WTC11 (cell line): Measurements from ENCODE around the gene CD68. TPM values are rescaled to one million over a fixed set of nuclear protein-coding genes. Genes with fewer than 3 reads are reported as not detected.
A peak's percentile ranks its signal among the peaks of the same experiment; 100 is the strongest.

Experiments used
- ATAC-seq: fragments of 200-7000 bp; cut with Tn5 transposase; 2 replicates; pipeline ENCODE4 v1.10.0; 2021; ENCODE audit warnings: mild to moderate bottlenecking, moderate library complexity
- CTCF ChIA-PET: fragments of 300-600 bp; sonication (Branson Sonifier 250); formaldehyde crosslinking; loops from one replicate; lab custom pipeline; 2021; ENCODE audit warnings: antibody characterized with exemption; lab: Charles Lee
- POLR2A ChIA-PET: fragments of 350-600 bp; sonication (Branson Sonifier 250); formaldehyde crosslinking; loops from one replicate; lab custom pipeline; 2021; ENCODE audit warnings: antibody characterized with exemption; lab: Charles Lee
- DNase-seq: peaks from one replicate; pipeline ENCODE4 v3.0.0; 2021; ENCODE audit warnings: low spot score
- H3K27ac Mint-ChIP-seq: 2 replicates; pipeline ENCODE4 v1.8.0; 2021; ENCODE audit warnings: mixed read lengths
- H3K27me3 Mint-ChIP-seq: 2 replicates; pipeline ENCODE4 v1.8.0; 2021; ENCODE audit warnings: low read depth, mild to moderate bottlenecking, moderate library complexity, mixed read lengths
- H3K36me3 Mint-ChIP-seq: 2 replicates; pipeline ENCODE4 v1.8.0; 2021; ENCODE audit warnings: mixed read lengths
- H3K4me1 Mint-ChIP-seq: 2 replicates; pipeline ENCODE4 v1.8.0; 2022; ENCODE audit warnings: mixed read lengths
- H3K4me3 Mint-ChIP-seq: 2 replicates; pipeline ENCODE4 v1.8.0; 2021; ENCODE audit warnings: mild to moderate bottlenecking, moderate library complexity, mixed read lengths
- H3K9me3 Mint-ChIP-seq: 2 replicates; pipeline ENCODE4 v1.8.0; 2021; ENCODE audit warnings: mixed read lengths
- CBFB ChIP-seq: sonication (generic); formaldehyde crosslinking; IDR thresholded peaks from 2 replicates; pipeline ENCODE4 v1.8.1; 2022; ENCODE audit warnings: mild to moderate bottlenecking, low read depth, missing genetic modification reagents
- ELF4 ChIP-seq: sonication (generic); formaldehyde crosslinking; IDR thresholded peaks from 2 replicates; pipeline ENCODE4 v1.8.1; 2022; ENCODE audit warnings: low read depth, mild to moderate bottlenecking, moderate library complexity, missing genetic modification reagents
- EMX1 ChIP-seq: fragments of 250-450 bp; sonication (Bioruptor Pico); IDR thresholded peaks from 2 replicates; pipeline ENCODE4 v1.8.0; 2021; ENCODE audit warnings: mild to moderate bottlenecking
- ETV6 ChIP-seq: sonication (generic); formaldehyde crosslinking; IDR thresholded peaks from 2 replicates; pipeline ENCODE4 v1.8.1; 2022; ENCODE audit warnings: mild to moderate bottlenecking, missing genetic modification reagents
- IRF2 ChIP-seq: sonication (generic); formaldehyde crosslinking; IDR thresholded peaks from 2 replicates; pipeline ENCODE4 v1.8.0; 2022; ENCODE audit warnings: low read depth, missing genetic modification reagents, borderline replicate concordance
- MXD4 ChIP-seq: fragments of 250-450 bp; sonication (Bioruptor Pico); IDR thresholded peaks from 2 replicates; pipeline ENCODE4 v1.8.0; 2021; ENCODE audit warnings: mild to moderate bottlenecking, moderate library complexity, borderline replicate concordance
- NFATC4 ChIP-seq: fragments of 250-450 bp; sonication (Bioruptor Pico); IDR thresholded peaks from 2 replicates; pipeline ENCODE4 v1.9.0; 2021; ENCODE audit warnings: mild to moderate bottlenecking
- RORB ChIP-seq: fragments of 250-450 bp; sonication (Bioruptor Pico); IDR thresholded peaks from 2 replicates; pipeline ENCODE4 v1.9.0; 2021; ENCODE audit warnings: mild to moderate bottlenecking
- SOX15 ChIP-seq: fragments of 250-450 bp; sonication (Bioruptor Pico); IDR thresholded peaks from 2 replicates; pipeline ENCODE4 v1.9.0; 2021; ENCODE audit warnings: mild to moderate bottlenecking
- TCF7 ChIP-seq: sonication (generic); formaldehyde crosslinking; IDR thresholded peaks from 2 replicates; pipeline ENCODE4 v1.8.0; 2022; ENCODE audit warnings: mild to moderate bottlenecking, low read depth, missing genetic modification reagents, moderate library complexity
- ZNF138 ChIP-seq: sonication (generic); formaldehyde crosslinking; conservative IDR thresholded peaks from 2 replicates; pipeline ENCODE4 v1.8.1; 2022; ENCODE audit warnings: mild to moderate bottlenecking, moderate library complexity, missing genetic modification reagents
- ZNF317 ChIP-seq: sonication (generic); formaldehyde crosslinking; IDR thresholded peaks from 2 replicates; pipeline ENCODE4 v1.8.1; 2023; ENCODE audit warnings: low read depth, mild to moderate bottlenecking, moderate library complexity, missing genetic modification reagents, borderline replicate concordance
- ZNF423 ChIP-seq: fragments of 250-450 bp; sonication (Bioruptor Pico); IDR thresholded peaks from 2 replicates; pipeline ENCODE4 v2.1.2; 2022; ENCODE audit warnings: mild to moderate bottlenecking, moderate library complexity
- total RNA-seq: library from RNA; stranded (reverse); gene quantifications from 3 replicates; pipeline ENCODE4 v1.2.3, GENCODE V29; 2021
- TF ChIP-seq, protein P1 (sequence below): sonication (generic); formaldehyde crosslinking; IDR thresholded peaks from 2 replicates; pipeline ENCODE4 v1.8.1; 2022; ENCODE audit warnings: low read depth, mild to moderate bottlenecking, moderate library complexity, missing genetic modification reagents, borderline replicate concordance
- TF ChIP-seq, protein P2 (sequence below): sonication (generic); formaldehyde crosslinking; IDR thresholded peaks from 2 replicates; pipeline ENCODE4 v1.8.0; 2023; ENCODE audit warnings: missing genetic modification reagents
- TF ChIP-seq, protein P3 (sequence below): fragments of 250-450 bp; sonication (Bioruptor Pico); IDR thresholded peaks from 2 replicates; pipeline ENCODE4 v1.9.0; 2021; ENCODE audit warnings: moderate library complexity, mild to moderate bottlenecking, inconsistent platforms, borderline replicate concordance
- TF ChIP-seq, protein P4 (sequence below): fragments of 250-450 bp; sonication (Bioruptor Pico); conservative IDR thresholded peaks from 2 replicates; pipeline ENCODE4 v1.9.0; 2021; ENCODE audit warnings: mild to moderate bottlenecking
- TF ChIP-seq, protein P5 (sequence below): fragments of 250-450 bp; sonication (Bioruptor Pico); IDR thresholded peaks from 2 replicates; pipeline ENCODE4 v1.8.0; 2021; ENCODE audit warnings: mild to moderate bottlenecking
- TF ChIP-seq, protein P6 (sequence below): fragments of 250-450 bp; sonication (Bioruptor Pico); IDR thresholded peaks from 2 replicates; pipeline ENCODE4 v1.9.0; 2021; ENCODE audit warnings: mild to moderate bottlenecking
- TF ChIP-seq, protein P7 (sequence below): fragments of 200-600 bp; IDR thresholded peaks from 2 replicates; pipeline ENCODE4 v1.8.0; 2022; ENCODE audit warnings: antibody characterized with exemption
- TF ChIP-seq, protein P8 (sequence below): fragments of 250-450 bp; sonication (Bioruptor Pico); IDR thresholded peaks from 2 replicates; pipeline ENCODE4 v2.1.2; 2022; ENCODE audit warnings: mild to moderate bottlenecking, moderate library complexity
- TF ChIP-seq, protein P9 (sequence below): sonication (generic); formaldehyde crosslinking; IDR thresholded peaks from 2 replicates; pipeline ENCODE4 v1.8.0; 2022; ENCODE audit warnings: mild to moderate bottlenecking, missing genetic modification reagents

CD68 gene
- total RNA-seq, 1 experiment from 2014 or later, result 0.72 TPM

DNA sequence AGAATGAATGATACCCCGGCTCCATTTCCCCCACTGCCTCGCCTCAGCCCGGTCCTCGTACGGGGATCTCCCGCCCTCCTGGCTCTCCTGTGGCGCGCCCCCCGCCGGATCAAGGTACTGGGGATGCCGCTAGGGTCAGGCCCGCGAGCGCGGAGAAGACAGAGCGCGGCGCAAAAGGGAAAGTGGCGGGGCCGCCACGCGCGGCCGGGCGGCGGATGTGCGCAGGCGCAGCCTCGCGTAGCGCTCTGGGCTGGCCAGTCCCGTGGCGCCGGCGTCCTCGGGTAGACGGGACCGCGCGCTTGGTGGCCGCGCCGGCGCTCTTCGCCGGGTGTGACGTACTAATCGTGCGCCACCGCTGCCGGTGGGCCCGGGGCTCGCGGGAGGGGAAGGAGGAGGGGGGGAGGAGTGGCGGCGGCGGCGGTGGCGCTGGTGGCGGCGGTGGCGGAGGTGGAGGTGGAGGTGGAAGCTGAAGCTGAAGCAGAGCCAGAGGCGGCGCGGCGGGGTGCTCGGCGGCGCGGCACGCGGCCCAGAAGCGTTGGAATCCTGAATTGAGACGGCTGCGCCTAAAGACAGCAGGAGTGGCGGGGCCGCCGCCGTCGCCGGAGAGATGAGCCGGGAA, 17.7 kb upstream of the CD68 start, which contains the start of gene SENP3:
SENP3 (plus strand) TSS at position 331 of the 619 bp plus-strand sequence. CDS start 1,158 bp downstream, outside the sequence.
- POLR2A ChIA-PET, result interaction anchor here (1.0 to 1.8 kb wide), 5 partner anchors 10 to 126 kb away, joined by 3 to 8 read pairs (median 4); partner anchors contain the start of genes MPDU1, SOX15, TP53 and WRAP53
- Mint-ChIP-seq H3K9me3 (no peaks in the 10 kb centered on the region), H3K4me3 (peak within 1 kb of the TSS; percentile 94), H3K27ac (peak within 1 kb of the TSS; percentile 97), H3K27me3 (no peaks in the 10 kb centered on the region), H3K4me1 (peaks cover 49% of the 10 kb centered on the region), H3K36me3 (peaks cover 25% of the 10 kb centered on the region)
- ATAC-seq (peak; percentile 25), DNase-seq (peak; percentile 89)
- CTCF ChIA-PET, result interaction anchor here (1.0 to 3.6 kb wide), 19 partner anchors 9 to 516 kb away, joined by 3 to 79 read pairs (median 12); partner anchors contain the start of genes ACAP1, CD68, CHRNB1 and FXR2
- TF ChIP-seq, protein P1, sequence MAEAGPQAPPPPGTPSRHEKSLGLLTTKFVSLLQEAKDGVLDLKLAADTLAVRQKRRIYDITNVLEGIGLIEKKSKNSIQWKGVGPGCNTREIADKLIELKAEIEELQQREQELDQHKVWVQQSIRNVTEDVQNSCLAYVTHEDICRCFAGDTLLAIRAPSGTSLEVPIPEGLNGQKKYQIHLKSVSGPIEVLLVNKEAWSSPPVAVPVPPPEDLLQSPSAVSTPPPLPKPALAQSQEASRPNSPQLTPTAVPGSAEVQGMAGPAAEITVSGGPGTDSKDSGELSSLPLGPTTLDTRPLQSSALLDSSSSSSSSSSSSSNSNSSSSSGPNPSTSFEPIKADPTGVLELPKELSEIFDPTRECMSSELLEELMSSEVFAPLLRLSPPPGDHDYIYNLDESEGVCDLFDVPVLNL (CRISPR knock-in tag), result 0 out of 2 replicates have a peak, but pooled peaks have one; percentile 32
- TF ChIP-seq, protein P2, sequence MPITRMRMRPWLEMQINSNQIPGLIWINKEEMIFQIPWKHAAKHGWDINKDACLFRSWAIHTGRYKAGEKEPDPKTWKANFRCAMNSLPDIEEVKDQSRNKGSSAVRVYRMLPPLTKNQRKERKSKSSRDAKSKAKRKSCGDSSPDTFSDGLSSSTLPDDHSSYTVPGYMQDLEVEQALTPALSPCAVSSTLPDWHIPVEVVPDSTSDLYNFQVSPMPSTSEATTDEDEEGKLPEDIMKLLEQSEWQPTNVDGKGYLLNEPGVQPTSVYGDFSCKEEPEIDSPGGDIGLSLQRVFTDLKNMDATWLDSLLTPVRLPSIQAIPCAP (CRISPR knock-in tag), result no peak
- TF ChIP-seq ETV6 (CRISPR knock-in tag) (peak; percentile 63; the same call in 1 of the 2 replicates), TCF7 (no peak), CBFB (no peak), MXD4 (CRISPR knock-in tag) (no peak), RORB (CRISPR knock-in tag) (no peak), NFATC4 (CRISPR knock-in tag) (no peak), ZNF317 (no peak), SOX15 (CRISPR knock-in tag) (no peak), EMX1 (no peak), ZNF423 (CRISPR knock-in tag) (no peak), ELF4 (CRISPR knock-in tag) (no peak), ZNF138 (no peak), IRF2 (no peak)
- TF ChIP-seq, protein P3, sequence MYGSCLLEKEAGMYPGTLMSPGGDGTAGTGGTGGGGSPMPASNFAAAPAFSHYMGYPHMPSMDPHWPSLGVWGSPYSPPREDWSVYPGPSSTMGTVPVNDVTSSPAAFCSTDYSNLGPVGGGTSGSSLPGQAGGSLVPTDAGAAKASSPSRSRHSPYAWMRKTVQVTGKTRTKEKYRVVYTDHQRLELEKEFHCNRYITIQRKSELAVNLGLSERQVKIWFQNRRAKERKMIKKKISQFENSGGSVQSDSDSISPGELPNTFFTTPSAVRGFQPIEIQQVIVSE (CRISPR knock-in tag), result no peak
- TF ChIP-seq, protein P4, sequence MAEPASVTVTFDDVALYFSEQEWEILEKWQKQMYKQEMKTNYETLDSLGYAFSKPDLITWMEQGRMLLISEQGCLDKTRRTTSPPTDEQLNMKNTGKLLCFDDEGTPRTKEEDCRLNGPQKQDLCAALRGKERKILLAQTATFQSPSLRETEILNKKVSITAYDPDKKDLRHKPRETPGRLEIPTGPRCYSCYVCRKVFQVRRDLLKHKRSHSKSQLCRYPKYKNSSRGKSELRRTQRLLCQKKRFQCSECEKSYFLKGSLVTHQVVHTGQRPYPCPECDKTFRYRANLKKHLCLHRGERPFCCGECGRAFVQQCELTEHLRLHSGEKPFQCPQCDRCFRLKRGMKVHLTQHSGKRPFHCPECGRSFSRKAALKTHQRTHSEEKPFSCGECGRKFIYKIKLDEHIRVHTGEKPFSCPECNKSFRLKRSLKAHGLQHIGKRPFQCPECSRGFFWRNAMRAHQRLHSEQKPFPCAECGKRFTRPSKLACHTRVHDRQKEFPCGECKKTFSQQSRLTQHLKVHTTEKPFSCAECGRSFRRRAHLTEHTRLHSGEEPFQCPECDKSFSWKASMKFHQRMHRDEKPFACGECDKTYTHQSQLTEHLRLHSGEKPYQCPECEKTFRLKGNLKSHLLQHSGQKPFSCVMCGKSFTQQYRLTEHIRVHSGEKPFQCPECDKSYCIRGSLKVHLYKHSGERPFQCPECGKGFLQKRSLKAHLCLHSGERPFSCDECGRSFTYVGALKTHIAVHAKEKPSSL (CRISPR knock-in tag), result no peak
- TF ChIP-seq, protein P5, sequence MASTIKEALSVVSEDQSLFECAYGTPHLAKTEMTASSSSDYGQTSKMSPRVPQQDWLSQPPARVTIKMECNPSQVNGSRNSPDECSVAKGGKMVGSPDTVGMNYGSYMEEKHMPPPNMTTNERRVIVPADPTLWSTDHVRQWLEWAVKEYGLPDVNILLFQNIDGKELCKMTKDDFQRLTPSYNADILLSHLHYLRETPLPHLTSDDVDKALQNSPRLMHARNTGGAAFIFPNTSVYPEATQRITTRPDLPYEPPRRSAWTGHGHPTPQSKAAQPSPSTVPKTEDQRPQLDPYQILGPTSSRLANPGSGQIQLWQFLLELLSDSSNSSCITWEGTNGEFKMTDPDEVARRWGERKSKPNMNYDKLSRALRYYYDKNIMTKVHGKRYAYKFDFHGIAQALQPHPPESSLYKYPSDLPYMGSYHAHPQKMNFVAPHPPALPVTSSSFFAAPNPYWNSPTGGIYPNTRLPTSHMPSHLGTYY, result no peak
- TF ChIP-seq, protein P6, sequence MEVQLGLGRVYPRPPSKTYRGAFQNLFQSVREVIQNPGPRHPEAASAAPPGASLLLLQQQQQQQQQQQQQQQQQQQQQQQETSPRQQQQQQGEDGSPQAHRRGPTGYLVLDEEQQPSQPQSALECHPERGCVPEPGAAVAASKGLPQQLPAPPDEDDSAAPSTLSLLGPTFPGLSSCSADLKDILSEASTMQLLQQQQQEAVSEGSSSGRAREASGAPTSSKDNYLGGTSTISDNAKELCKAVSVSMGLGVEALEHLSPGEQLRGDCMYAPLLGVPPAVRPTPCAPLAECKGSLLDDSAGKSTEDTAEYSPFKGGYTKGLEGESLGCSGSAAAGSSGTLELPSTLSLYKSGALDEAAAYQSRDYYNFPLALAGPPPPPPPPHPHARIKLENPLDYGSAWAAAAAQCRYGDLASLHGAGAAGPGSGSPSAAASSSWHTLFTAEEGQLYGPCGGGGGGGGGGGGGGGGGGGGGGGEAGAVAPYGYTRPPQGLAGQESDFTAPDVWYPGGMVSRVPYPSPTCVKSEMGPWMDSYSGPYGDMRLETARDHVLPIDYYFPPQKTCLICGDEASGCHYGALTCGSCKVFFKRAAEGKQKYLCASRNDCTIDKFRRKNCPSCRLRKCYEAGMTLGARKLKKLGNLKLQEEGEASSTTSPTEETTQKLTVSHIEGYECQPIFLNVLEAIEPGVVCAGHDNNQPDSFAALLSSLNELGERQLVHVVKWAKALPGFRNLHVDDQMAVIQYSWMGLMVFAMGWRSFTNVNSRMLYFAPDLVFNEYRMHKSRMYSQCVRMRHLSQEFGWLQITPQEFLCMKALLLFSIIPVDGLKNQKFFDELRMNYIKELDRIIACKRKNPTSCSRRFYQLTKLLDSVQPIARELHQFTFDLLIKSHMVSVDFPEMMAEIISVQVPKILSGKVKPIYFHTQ, result no peak
- TF ChIP-seq, protein P7, sequence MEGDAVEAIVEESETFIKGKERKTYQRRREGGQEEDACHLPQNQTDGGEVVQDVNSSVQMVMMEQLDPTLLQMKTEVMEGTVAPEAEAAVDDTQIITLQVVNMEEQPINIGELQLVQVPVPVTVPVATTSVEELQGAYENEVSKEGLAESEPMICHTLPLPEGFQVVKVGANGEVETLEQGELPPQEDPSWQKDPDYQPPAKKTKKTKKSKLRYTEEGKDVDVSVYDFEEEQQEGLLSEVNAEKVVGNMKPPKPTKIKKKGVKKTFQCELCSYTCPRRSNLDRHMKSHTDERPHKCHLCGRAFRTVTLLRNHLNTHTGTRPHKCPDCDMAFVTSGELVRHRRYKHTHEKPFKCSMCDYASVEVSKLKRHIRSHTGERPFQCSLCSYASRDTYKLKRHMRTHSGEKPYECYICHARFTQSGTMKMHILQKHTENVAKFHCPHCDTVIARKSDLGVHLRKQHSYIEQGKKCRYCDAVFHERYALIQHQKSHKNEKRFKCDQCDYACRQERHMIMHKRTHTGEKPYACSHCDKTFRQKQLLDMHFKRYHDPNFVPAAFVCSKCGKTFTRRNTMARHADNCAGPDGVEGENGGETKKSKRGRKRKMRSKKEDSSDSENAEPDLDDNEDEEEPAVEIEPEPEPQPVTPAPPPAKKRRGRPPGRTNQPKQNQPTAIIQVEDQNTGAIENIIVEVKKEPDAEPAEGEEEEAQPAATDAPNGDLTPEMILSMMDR, result no peak
- TF ChIP-seq, protein P8, sequence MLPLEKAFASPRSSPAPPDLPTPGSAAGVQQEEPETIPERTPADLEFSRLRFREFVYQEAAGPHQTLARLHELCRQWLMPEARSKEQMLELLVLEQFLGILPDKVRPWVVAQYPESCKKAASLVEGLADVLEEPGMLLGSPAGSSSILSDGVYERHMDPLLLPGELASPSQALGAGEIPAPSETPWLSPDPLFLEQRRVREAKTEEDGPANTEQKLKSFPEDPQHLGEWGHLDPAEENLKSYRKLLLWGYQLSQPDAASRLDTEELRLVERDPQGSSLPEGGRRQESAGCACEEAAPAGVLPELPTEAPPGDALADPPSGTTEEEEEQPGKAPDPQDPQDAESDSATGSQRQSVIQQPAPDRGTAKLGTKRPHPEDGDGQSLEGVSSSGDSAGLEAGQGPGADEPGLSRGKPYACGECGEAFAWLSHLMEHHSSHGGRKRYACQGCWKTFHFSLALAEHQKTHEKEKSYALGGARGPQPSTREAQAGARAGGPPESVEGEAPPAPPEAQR, result no peak
- TF ChIP-seq, protein P9, sequence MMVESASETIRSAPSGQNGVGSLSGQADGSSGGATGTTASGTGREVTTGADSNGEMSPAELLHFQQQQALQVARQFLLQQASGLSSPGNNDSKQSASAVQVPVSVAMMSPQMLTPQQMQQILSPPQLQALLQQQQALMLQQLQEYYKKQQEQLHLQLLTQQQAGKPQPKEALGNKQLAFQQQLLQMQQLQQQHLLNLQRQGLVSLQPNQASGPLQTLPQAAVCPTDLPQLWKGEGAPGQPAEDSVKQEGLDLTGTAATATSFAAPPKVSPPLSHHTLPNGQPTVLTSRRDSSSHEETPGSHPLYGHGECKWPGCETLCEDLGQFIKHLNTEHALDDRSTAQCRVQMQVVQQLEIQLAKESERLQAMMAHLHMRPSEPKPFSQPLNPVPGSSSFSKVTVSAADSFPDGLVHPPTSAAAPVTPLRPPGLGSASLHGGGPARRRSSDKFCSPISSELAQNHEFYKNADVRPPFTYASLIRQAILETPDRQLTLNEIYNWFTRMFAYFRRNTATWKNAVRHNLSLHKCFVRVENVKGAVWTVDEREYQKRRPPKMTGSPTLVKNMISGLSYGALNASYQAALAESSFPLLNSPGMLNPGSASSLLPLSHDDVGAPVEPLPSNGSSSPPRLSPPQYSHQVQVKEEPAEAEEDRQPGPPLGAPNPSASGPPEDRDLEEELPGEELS (CRISPR knock-in tag), result no peak
